Ramos (cell line): ENCODE measurements around the gene GPR139.

ENCODE experiments used
- in situ Hi-C: fragments of 300-500 bp; cut with MboI; formaldehyde crosslinking; loops from one replicate; pipeline ENCODE4 v1.14.3; 2022; ENCODE audit warnings: low sequenced_read_pairs; ENCODE audit not compliant: unreplicated experiment

The GPR139 gene

GRCh38 chr16:19994466-19995170 is 79.1 kb downstream of the GPR139 start:
- in situ Hi-C loops: no loop called here

DNA sequence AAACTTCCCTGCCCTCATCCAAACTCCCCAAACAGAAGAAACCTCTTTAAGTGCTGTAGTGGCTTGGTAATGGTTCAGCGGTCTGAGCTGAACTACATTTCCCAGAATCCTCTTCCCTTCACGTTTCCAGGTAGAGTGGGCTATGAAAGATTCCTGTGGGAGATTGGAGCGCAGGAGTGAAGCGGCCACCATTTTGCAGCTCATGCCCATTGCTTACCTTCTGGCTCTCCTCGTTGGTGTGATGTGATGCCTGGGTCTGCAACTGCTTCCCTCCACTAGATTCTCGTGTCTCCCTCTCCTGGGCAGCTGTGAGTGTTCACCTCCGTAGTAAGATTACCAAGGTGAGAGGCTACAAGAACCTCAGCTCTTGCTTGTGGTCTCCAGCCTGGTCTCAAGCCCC is 82.1 kb downstream of the GPR139 start:
- in situ Hi-C loops: no loop called here

GRCh38 chr16:19984135-19984534 is 89.6 kb downstream of the GPR139 start:
- in situ Hi-C loops: no loop called here
